Activated CD4-positive, CD25-positive, alpha-beta regulatory T cell treated with anti-CD3 and anti-CD28 coated beads, Interleukin-2, amount 50 U/mL, for 16 hours (primary cell): Measurements from ENCODE around the gene BLOC1S4.

Experiments used
- DNase-seq: peaks from one replicate; pipeline ENCODE4 v3.0.0-alpha.2; 2020; ENCODE audit warnings: low read depth, low spot score

Gene BLOC1S4

GRCh38 chr4:6692379-6692778, 23.6 kb upstream of the BLOC1S4 start:
- no peak for DNase-seq

- DNase-seq = no peak
Measured at GRCh38 chr4:6692806-6693205, 23.2 kb upstream of the BLOC1S4 start.

- DNase-seq = no peak
Measured at GRCh38 chr4:6693231-6694176, 22.5 kb upstream of the BLOC1S4 start, which contains the start of gene S100P. S100P (plus strand) TSS chr4:6693878; CDS start chr4:6693933, 55 bp downstream.

- no peak for DNase-seq
Measured at GRCh38 chr4:6694177-6694901, 21.6 kb upstream of the BLOC1S4 start.

- DNase-seq = no peak
Measured at GRCh38 chr4:6695660-6696610, 20.0 kb upstream of the BLOC1S4 start.

GRCh38 chr4:6696611-6697010, 19.4 kb upstream of the BLOC1S4 start:
- no peak for DNase-seq

GRCh38 chr4:6697131-6697530, 18.8 kb upstream of the BLOC1S4 start:
- no peak for DNase-seq

- no peak for DNase-seq
Measured at GRCh38 chr4:6699388-6699787, 16.6 kb upstream of the BLOC1S4 start.

- no peak for DNase-seq
Measured at GRCh38 chr4:6699903-6700302, 16.1 kb upstream of the BLOC1S4 start.

GRCh38 chr4:6701371-6701770, 14.6 kb upstream of the BLOC1S4 start:
- no peak for DNase-seq

- DNase-seq = no peak
Measured at GRCh38 chr4:6702761-6703160, 13.2 kb upstream of the BLOC1S4 start.

- no peak for DNase-seq
Measured at GRCh38 chr4:6703786-6704185, 12.2 kb upstream of the BLOC1S4 start.

GRCh38 chr4:6705646-6706045, 10.3 kb upstream of the BLOC1S4 start:
- DNase-seq = no peak

- DNase-seq = no peak
Measured at GRCh38 chr4:6706173-6706572, 9.8 kb upstream of the BLOC1S4 start.

- peak; percentile 97 for DNase-seq
Measured at GRCh38 chr4:6709230-6710114, 6.5 kb upstream of the BLOC1S4 start, which contains the start of gene MRFAP1L1. MRFAP1L1 (minus strand) TSS chr4:6709865; CDS start chr4:6709629, 236 bp downstream.

GRCh38 chr4:6710282-6710681, 5.7 kb upstream of the BLOC1S4 start:
- DNase-seq = no peak

- DNase-seq = no peak
Measured at GRCh38 chr4:6710996-6711395, 5.0 kb upstream of the BLOC1S4 start.

- DNase-seq = no peak
Measured at GRCh38 chr4:6714954-6715353, 1.0 kb upstream of the BLOC1S4 start.

- no peak for DNase-seq
Measured at GRCh38 chr4:6715704-6716017, 313 bp upstream of the BLOC1S4 start.

- DNase-seq = no peak
Measured at GRCh38 chr4:6716958-6717655, 1.1 kb downstream of the BLOC1S4 start.
